ENCODE data around the gene IQCH.
A peak's percentile ranks its signal among the peaks of the same experiment; 100 is the strongest.
"Not testable (repeated sequence)": the region's sequence is repeated elsewhere in the genome, so short reads cannot be mapped to it uniquely, and the experiment has no call there.

Gene IQCH

GRCh38 chr15:67253101-67253500, 1.5 kb upstream of the IQCH start:
- ChIA-PET CTCF (no interaction called here), POLR2A (no interaction called here)
- no peak for DNase-seq (ENCODE audit: low read depth, low spot score)
- H3K4me3 ChIP-seq (ENCODE audit: low read depth, low read length) = peak overlapping the region; percentile 94
- no peak for TF ChIP-seq CTCF (IDR thresholded peaks at IDR 0.05; ENCODE audit: insufficient read depth, low read length, missing control alignments)

- H3K4me3 ChIP-seq (ENCODE audit: low read depth, low read length) = peak overlapping the region; percentile 94
- DNase-seq (ENCODE audit: low read depth, low spot score) = no peak
- no peak for TF ChIP-seq CTCF (IDR thresholded peaks at IDR 0.05; ENCODE audit: insufficient read depth, low read length, missing control alignments)
- ChIA-PET POLR2A (interaction anchor here (0.8 to 1.0 kb wide), 2 partner anchors 26 to 187 kb away, joined by 3 to 4 read pairs; no protein-coding TSS in a partner anchor), CTCF (interaction anchor here (1.2 kb wide), 1 partner anchor 20 kb away, joined by 3 read pairs; no protein-coding TSS in a partner anchor)
Measured at GRCh38 chr15:67253549-67254237, 893 bp upstream of the IQCH start.

GRCh38 chr15:67256051-67256450, 1.5 kb downstream of the IQCH start:
- DNase-seq (ENCODE audit: low read depth, low spot score) = no peak
- no peak for TF ChIP-seq CTCF (IDR thresholded peaks at IDR 0.05; ENCODE audit: insufficient read depth, low read length, missing control alignments)
- CTCF ChIA-PET = no interaction called here
- POLR2A ChIA-PET = no interaction called here
- H3K4me3 ChIP-seq (ENCODE audit: low read depth, low read length) = no peak overlapping the region

- DNase-seq (ENCODE audit: low read depth, low spot score); CTCF ChIA-PET; POLR2A ChIA-PET; H3K4me3 ChIP-seq (ENCODE audit: low read depth, low read length): not testable (repeated sequence)
Measured at GRCh38 chr15:67258412-67258811, 3.8 kb downstream of the IQCH start.

GRCh38 chr15:67259379-67259778, 4.8 kb downstream of the IQCH start:
- CTCF ChIA-PET = no interaction called here
- TF ChIP-seq CTCF (IDR thresholded peaks at IDR 0.05; ENCODE audit: insufficient read depth, low read length, missing control alignments) = no peak
- POLR2A ChIA-PET = no interaction called here

GRCh38 chr15:67259806-67260205, 5.2 kb downstream of the IQCH start:
- no peak for DNase-seq (ENCODE audit: low read depth, low spot score)
- no peak overlapping the region for H3K4me3 ChIP-seq (ENCODE audit: low read depth, low read length)
- TF ChIP-seq CTCF (IDR thresholded peaks at IDR 0.05; ENCODE audit: insufficient read depth, low read length, missing control alignments) = no peak
- CTCF ChIA-PET = no interaction called here
- POLR2A ChIA-PET = no interaction called here

More at GRCh38 chr15:67259379-67259778, 4.8 kb downstream of the IQCH start:
- DNase-seq (ENCODE audit: low read depth, low spot score) = no peak
- no peak overlapping the region for H3K4me3 ChIP-seq (ENCODE audit: low read depth, low read length)

- ChIA-PET POLR2A (no interaction called here), CTCF (no interaction called here)
- H3K4me3 ChIP-seq (ENCODE audit: low read depth, low read length) = no peak overlapping the region
- no peak for DNase-seq (ENCODE audit: low read depth, low spot score)
- TF ChIP-seq CTCF (IDR thresholded peaks at IDR 0.05; ENCODE audit: insufficient read depth, low read length, missing control alignments) = no peak
Measured at GRCh38 chr15:67266870-67267269, 12.3 kb downstream of the IQCH start.
